ENCODE measurements around the gene PEX10.

PEX10 gene

GRCh38 chr1:2446861-2447260, 34.5 kb upstream of the PEX10 start:
- Histone ChIP-seq H3K27me3 (ENCODE audit: control insufficient read depth in 3 of 3, insufficient read depth in 3 of 3, low read depth in 1 of 3, low read length in 3 of 3) (peaks cover 0 to 53% (median 16%) of the 10 kb centered on the region in 3 experiments), H3K36me3 (replicated peaks in 1 of 2; ENCODE audit: control insufficient read depth in 2 of 2, insufficient read depth in 2 of 2, low read length in 2 of 2) (no peaks in the 10 kb centered on the region), H3K9ac (ENCODE audit: low read depth, low read length, poor library complexity) (peak overlapping the region; percentile 86), H2AFZ (ENCODE audit: low read length) (peak overlapping the region; percentile 82), H2BK5ac (ENCODE audit: low read length) (peak overlapping the region; percentile 98), H2BK15ac (ENCODE audit: low read length) (peak overlapping the region; percentile 100), H3K23ac (ENCODE audit: low read depth, low read length, poor library complexity) (peak overlapping the region; percentile 81), H3K9me3 (replicated peaks in 1 of 2; ENCODE audit: control insufficient read depth in 2 of 2, insufficient read depth in 1 of 2, low read depth in 1 of 2, low read length in 2 of 2) (no peaks in the 10 kb centered on the region), H3K4ac (ENCODE audit: low read length) (peak overlapping the region; percentile 94), H3K14ac (ENCODE audit: low read length) (no peak overlapping the region), H2BK12ac (ENCODE audit: low read length) (peak overlapping the region; percentile 100), H3K27ac (replicated peaks; ENCODE audit: low read length) (peak overlapping the region; percentile 99), H2AK5ac (ENCODE audit: low read depth, low read length) (peak overlapping the region; percentile 100), H3K4me3 (ENCODE audit: low read length in 2 of 2) (peak overlapping the region in 1 of 2 donors; percentile 4), H4K8ac (ENCODE audit: low read depth, low read length) (peak overlapping the region; percentile 72), H3K4me2 (ENCODE audit: insufficient read depth, low read length, poor library complexity, severe bottlenecking) (no peak overlapping the region), H3K4me1 (ENCODE audit: control insufficient read depth in 2 of 2, insufficient read depth in 1 of 2, low read depth in 1 of 2, low read length in 2 of 2) (peaks cover 39 to 59% of the 10 kb centered on the region in 2 donors), H3K18ac (ENCODE audit: low read length) (peak overlapping the region; percentile 96), H3K79me1 (ENCODE audit: low read depth, low read length) (peaks cover 6% of the 10 kb centered on the region), H4K91ac (ENCODE audit: low read depth, low read length, poor library complexity) (peak overlapping the region; percentile 100), H2BK120ac (ENCODE audit: low read depth, low read length) (peak overlapping the region; percentile 98)
- no peak for DNase-seq (ENCODE audit: low spot score)
- WGBS, 2 donors (ENCODE audit: extremely low coverage in 2 of 2, insufficient read length in 2 of 2, insufficient replicate concordance in 1 of 2), result no CpG with 5 or more reads among the region's 9 CpGs

- H3K27ac ChIP-seq (replicated peaks; ENCODE audit: low read length), result peak overlapping the region; percentile 99
- H3K79me1 ChIP-seq (ENCODE audit: low read depth, low read length), result peaks cover 6% of the 10 kb centered on the region
- peaks cover 0 to 57% (median 16%) of the 10 kb centered on the region in 3 experiments for H3K27me3 ChIP-seq (ENCODE audit: control insufficient read depth in 3 of 3, insufficient read depth in 3 of 3, low read depth in 1 of 3, low read length in 3 of 3)
- peak overlapping the region; percentile 98 for H2BK120ac ChIP-seq (ENCODE audit: low read depth, low read length)
- no peak overlapping the region for H3K14ac ChIP-seq (ENCODE audit: low read length)
- peak overlapping the region; percentile 100 for H2AK5ac ChIP-seq (ENCODE audit: low read depth, low read length)
- peak overlapping the region; percentile 92 for H3K18ac ChIP-seq (ENCODE audit: low read length)
- H3K23ac ChIP-seq (ENCODE audit: low read depth, low read length, poor library complexity), result no peak overlapping the region
- H3K9ac ChIP-seq (ENCODE audit: low read depth, low read length, poor library complexity), result peak overlapping the region; percentile 86
- peak overlapping the region; percentile 98 for H2BK5ac ChIP-seq (ENCODE audit: low read length)
- H3K4ac ChIP-seq (ENCODE audit: low read length), result no peak overlapping the region
- peak overlapping the region; percentile 97 for H2BK12ac ChIP-seq (ENCODE audit: low read length)
- H3K9me3 ChIP-seq (replicated peaks in 1 of 2; ENCODE audit: control insufficient read depth in 2 of 2, insufficient read depth in 1 of 2, low read depth in 1 of 2, low read length in 2 of 2), result no peaks in the 10 kb centered on the region
- peak overlapping the region; percentile 100 for H2BK15ac ChIP-seq (ENCODE audit: low read length)
- H3K4me3 ChIP-seq (ENCODE audit: low read length in 2 of 2), result peak overlapping the region in 1 of 2 donors; percentile 4
- no peak overlapping the region for H4K8ac ChIP-seq (ENCODE audit: low read depth, low read length)
- peak overlapping the region; percentile 100 for H4K91ac ChIP-seq (ENCODE audit: low read depth, low read length, poor library complexity)
- H2AFZ ChIP-seq (ENCODE audit: low read length), result peak overlapping the region; percentile 82
- peaks cover 36 to 58% of the 10 kb centered on the region in 2 donors for H3K4me1 ChIP-seq (ENCODE audit: control insufficient read depth in 2 of 2, insufficient read depth in 1 of 2, low read depth in 1 of 2, low read length in 2 of 2)
- WGBS, 2 donors (ENCODE audit: extremely low coverage in 2 of 2, insufficient read length in 2 of 2, insufficient replicate concordance in 1 of 2), result no CpG with 5 or more reads among the region's 13 CpGs
- H3K4me2 ChIP-seq (ENCODE audit: insufficient read depth, low read length, poor library complexity, severe bottlenecking), result no peak overlapping the region
- peak; percentile 81 for DNase-seq (ENCODE audit: low spot score)
- H3K36me3 ChIP-seq (replicated peaks in 1 of 2; ENCODE audit: control insufficient read depth in 2 of 2, insufficient read depth in 2 of 2, low read length in 2 of 2), result no peaks in the 10 kb centered on the region
These were observed 34.0 kb upstream of the PEX10 start for GRCh38 chr1:2446394-2446793.

DNA sequence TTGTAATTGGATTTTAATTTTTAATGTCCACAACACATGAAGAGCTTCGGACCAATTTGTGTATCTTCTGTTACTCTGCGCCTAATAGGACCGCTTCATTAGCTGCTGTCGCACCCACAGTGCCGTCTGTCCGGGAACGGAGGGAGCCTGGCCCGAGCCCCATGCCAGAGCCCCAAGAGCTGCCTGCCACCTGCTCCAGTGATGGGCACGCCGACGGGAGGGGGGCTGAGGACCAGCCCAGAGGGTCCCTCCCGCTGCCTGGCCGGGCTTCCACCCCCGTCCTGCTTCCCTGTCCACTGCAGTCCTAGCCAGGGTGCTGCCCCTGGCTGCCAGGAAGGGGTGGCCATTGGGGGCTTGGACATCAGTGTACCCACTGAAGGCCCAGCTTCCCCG, 33.5 kb upstream of the PEX10 start:
- H4K8ac ChIP-seq (ENCODE audit: low read depth, low read length), result no peak overlapping the region
- peak overlapping the region; percentile 99 for H3K27ac ChIP-seq (replicated peaks; ENCODE audit: low read length)
- peak overlapping the region; percentile 100 for H2BK15ac ChIP-seq (ENCODE audit: low read length)
- peak overlapping the region; percentile 63 for H2BK120ac ChIP-seq (ENCODE audit: low read depth, low read length)
- no peak overlapping the region for H3K4me3 ChIP-seq (ENCODE audit: low read length in 2 of 2)
- DNase-seq (ENCODE audit: low spot score), result no peak
- peak overlapping the region; percentile 97 for H2BK12ac ChIP-seq (ENCODE audit: low read length)
- H3K36me3 ChIP-seq (replicated peaks in 1 of 2; ENCODE audit: control insufficient read depth in 2 of 2, insufficient read depth in 2 of 2, low read length in 2 of 2), result no peaks in the 10 kb centered on the region
- H4K91ac ChIP-seq (ENCODE audit: low read depth, low read length, poor library complexity), result peak overlapping the region; percentile 3
- H3K18ac ChIP-seq (ENCODE audit: low read length), result peak overlapping the region; percentile 95
- H2BK5ac ChIP-seq (ENCODE audit: low read length), result peak overlapping the region; percentile 98
- H2AFZ ChIP-seq (ENCODE audit: low read length), result peak overlapping the region; percentile 82
- no peak overlapping the region for H3K4me2 ChIP-seq (ENCODE audit: insufficient read depth, low read length, poor library complexity, severe bottlenecking)
- H3K23ac ChIP-seq (ENCODE audit: low read depth, low read length, poor library complexity), result no peak overlapping the region
- no peak overlapping the region for H3K14ac ChIP-seq (ENCODE audit: low read length)
- H3K9me3 ChIP-seq (replicated peaks in 1 of 2; ENCODE audit: control insufficient read depth in 2 of 2, insufficient read depth in 1 of 2, low read depth in 1 of 2, low read length in 2 of 2), result no peaks in the 10 kb centered on the region
- H3K27me3 ChIP-seq (ENCODE audit: control insufficient read depth in 3 of 3, insufficient read depth in 3 of 3, low read depth in 1 of 3, low read length in 3 of 3), result peaks cover 0 to 57% (median 16%) of the 10 kb centered on the region in 3 experiments
- peak overlapping the region; percentile 66 for H3K9ac ChIP-seq (ENCODE audit: low read depth, low read length, poor library complexity)
- peaks cover 5% of the 10 kb centered on the region for H3K79me1 ChIP-seq (ENCODE audit: low read depth, low read length)
- H2AK5ac ChIP-seq (ENCODE audit: low read depth, low read length), result peak overlapping the region; percentile 90
- H3K4ac ChIP-seq (ENCODE audit: low read length), result peak overlapping the region; percentile 58
- peaks cover 34 to 55% of the 10 kb centered on the region in 2 donors for H3K4me1 ChIP-seq (ENCODE audit: control insufficient read depth in 2 of 2, insufficient read depth in 1 of 2, low read depth in 1 of 2, low read length in 2 of 2)
- no CpG with 5 or more reads among the region's 15 CpGs for WGBS, 2 donors (ENCODE audit: extremely low coverage in 2 of 2, insufficient read length in 2 of 2, insufficient replicate concordance in 1 of 2)

- H3K4ac ChIP-seq (ENCODE audit: low read length), result peak overlapping the region; percentile 66
- H3K4me2 ChIP-seq (ENCODE audit: insufficient read depth, low read length, poor library complexity, severe bottlenecking), result no peak overlapping the region
- H2BK5ac ChIP-seq (ENCODE audit: low read length), result peak overlapping the region; percentile 98
- H2AK5ac ChIP-seq (ENCODE audit: low read depth, low read length), result peak overlapping the region; percentile 90
- peak overlapping the region; percentile 95 for H3K23ac ChIP-seq (ENCODE audit: low read depth, low read length, poor library complexity)
- no peak overlapping the region for H3K4me3 ChIP-seq (ENCODE audit: low read length in 2 of 2)
- no peaks in the 10 kb centered on the region for H3K36me3 ChIP-seq (replicated peaks in 1 of 2; ENCODE audit: control insufficient read depth in 2 of 2, insufficient read depth in 2 of 2, low read length in 2 of 2)
- H3K27me3 ChIP-seq (ENCODE audit: control insufficient read depth in 3 of 3, insufficient read depth in 3 of 3, low read depth in 1 of 3, low read length in 3 of 3), result peaks cover 0 to 60% (median 16%) of the 10 kb centered on the region in 3 experiments
- H2BK12ac ChIP-seq (ENCODE audit: low read length), result peak overlapping the region; percentile 97
- H2BK120ac ChIP-seq (ENCODE audit: low read depth, low read length), result peak overlapping the region; percentile 78
- DNase-seq (ENCODE audit: low spot score), result no peak
- peak overlapping the region; percentile 56 for H3K14ac ChIP-seq (ENCODE audit: low read length)
- H3K4me1 ChIP-seq (ENCODE audit: control insufficient read depth in 2 of 2, insufficient read depth in 1 of 2, low read depth in 1 of 2, low read length in 2 of 2), result peaks cover 34 to 53% of the 10 kb centered on the region in 2 donors
- peak overlapping the region; percentile 2 for H3K9ac ChIP-seq (ENCODE audit: low read depth, low read length, poor library complexity)
- H3K79me1 ChIP-seq (ENCODE audit: low read depth, low read length), result peaks cover 3% of the 10 kb centered on the region
- H3K18ac ChIP-seq (ENCODE audit: low read length), result peak overlapping the region; percentile 95
- WGBS, 2 donors (ENCODE audit: extremely low coverage in 2 of 2, insufficient read length in 2 of 2, insufficient replicate concordance in 1 of 2), result no CpG with 5 or more reads among the region's 16 CpGs
- H4K8ac ChIP-seq (ENCODE audit: low read depth, low read length), result no peak overlapping the region
- H2AFZ ChIP-seq (ENCODE audit: low read length), result no peak overlapping the region
- H3K9me3 ChIP-seq (replicated peaks in 1 of 2; ENCODE audit: control insufficient read depth in 2 of 2, insufficient read depth in 1 of 2, low read depth in 1 of 2, low read length in 2 of 2), result no peaks in the 10 kb centered on the region
- no peak overlapping the region for H3K27ac ChIP-seq (replicated peaks; ENCODE audit: low read length)
- H2BK15ac ChIP-seq (ENCODE audit: low read length), result peak overlapping the region; percentile 100
- peak overlapping the region; percentile 56 for H4K91ac ChIP-seq (ENCODE audit: low read depth, low read length, poor library complexity)
These were observed 32.9 kb upstream of the PEX10 start for GRCh38 chr1:2445162-2445822.
